GM21825 (cell line): ENCODE data around the gene GZF1.

Experiments
- ATAC-seq: cut with Tn5 transposase; IDR thresholded peaks from one replicate; pipeline ENCODE4 v1.9.1; 2021; ENCODE audit warnings: mild to moderate bottlenecking, moderate library complexity; ENCODE audit not compliant: unreplicated experiment

GZF1 gene

GRCh38 chr20:23404196-23404595 lies 42.2 kb downstream of the GZF1 start:
- no peak for ATAC-seq

- ATAC-seq: no peak
These were observed 44.9 kb downstream of the GZF1 start for GRCh38 chr20:23406880-23407279.

- peak; percentile 79 for ATAC-seq
These were observed 45.9 kb downstream of the GZF1 start for GRCh38 chr20:23407781-23408464.

- ATAC-seq: no peak
These were observed 47.0 kb downstream of the GZF1 start for GRCh38 chr20:23408957-23409356.

GRCh38 chr20:23409800-23410199 lies 47.8 kb downstream of the GZF1 start:
- ATAC-seq: no peak

- no peak for ATAC-seq
These were observed 49.1 kb downstream of the GZF1 start for GRCh38 chr20:23410916-23411695.

- no peak for ATAC-seq
These were observed 50.0 kb downstream of the GZF1 start for GRCh38 chr20:23412026-23412425.

GRCh38 chr20:23413862-23414422 lies 52.0 kb downstream of the GZF1 start:
- ATAC-seq: no peak

GRCh38 chr20:23414526-23415188 lies 52.7 kb downstream of the GZF1 start:
- ATAC-seq: no peak

GRCh38 chr20:23415555-23415954 lies 53.6 kb downstream of the GZF1 start:
- no peak for ATAC-seq

- no peak for ATAC-seq
These were observed 54.1 kb downstream of the GZF1 start for GRCh38 chr20:23415959-23416583.

GRCh38 chr20:23417861-23418260 lies 55.9 kb downstream of the GZF1 start:
- no peak for ATAC-seq

- ATAC-seq: no peak
These were observed 57.6 kb downstream of the GZF1 start for GRCh38 chr20:23419657-23419994.

GRCh38 chr20:23419995-23420901 lies 58.3 kb downstream of the GZF1 start:
- peak; percentile 36 for ATAC-seq

GRCh38 chr20:23420943-23421931 lies 59.3 kb downstream of the GZF1 start, which contains the start of gene NAPB:
Gene NAPB, minus strand, starts transcription at chr20:23421488. Its CDS starts 86 bp downstream, at chr20:23421402.
- ATAC-seq: peak; percentile 98
